Dermis microvascular lymphatic vessel endothelial cell (primary cell): ENCODE measurements around the gene QARS1. TPM values are rescaled to one million over a fixed set of nuclear protein-coding genes. Genes with fewer than 3 reads are reported as not detected.
A peak's percentile ranks its signal among the peaks of the same experiment; 100 is the strongest.

Experiments
- DNase-seq, 2 donors: peaks; one replicate each; pipeline versions ENCODE4 v3.0.0 to v3.0.0-alpha.2; 2010; ENCODE audit warnings: low read depth in 2 of 2
- total RNA-seq: library from RNA; depleted of rRNA; stranded (reverse); fragments of >200 nt; gene quantifications from 2 replicates; pipeline ENCODE4 v1.2.1, GENCODE V29; 2014

The QARS1 gene
- 339 and 536 TPM in 2 replicates for total RNA-seq

DNA sequence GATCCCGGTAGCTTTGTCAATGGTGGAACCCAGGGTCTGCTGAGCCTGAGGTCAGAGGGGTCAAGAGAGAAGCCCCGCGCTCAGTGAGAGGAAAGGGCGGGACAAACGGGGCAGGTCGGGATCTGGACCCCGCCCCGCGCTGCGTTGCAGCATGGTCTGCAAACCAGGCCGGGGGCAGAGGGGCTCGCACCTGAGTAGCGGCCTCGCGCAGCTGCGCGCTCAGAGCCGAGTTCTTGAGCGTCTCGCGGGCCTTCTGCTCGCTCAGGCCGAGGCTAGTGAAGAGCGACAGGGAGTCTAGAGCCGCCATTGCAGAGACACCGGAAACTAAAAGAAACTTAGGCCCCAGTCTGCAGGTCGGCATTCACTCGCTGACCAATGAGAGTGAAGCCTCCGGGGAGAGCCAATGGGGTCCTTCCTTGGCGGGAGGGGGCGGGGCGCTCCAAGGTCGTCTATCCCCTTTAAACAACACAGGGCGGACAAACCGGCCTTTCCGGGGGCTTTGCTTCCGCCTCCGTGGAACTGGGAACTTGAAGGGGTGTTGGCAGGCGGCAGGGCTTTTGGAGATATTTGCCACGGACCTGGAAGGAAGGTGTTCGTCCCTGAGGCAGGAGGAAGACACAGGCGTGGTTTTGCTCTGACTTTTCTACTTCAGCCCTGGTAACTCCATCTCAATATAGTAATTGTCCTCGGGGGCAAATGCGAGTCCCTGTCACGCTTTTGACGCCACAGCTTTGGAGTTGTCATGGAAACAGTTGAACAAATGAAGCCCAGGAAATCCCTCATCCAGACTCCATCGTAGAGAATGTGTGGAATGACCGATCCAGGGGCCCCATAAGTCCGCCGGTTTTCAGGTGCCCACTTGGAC lies at the start of gene QARS1:
TSS of gene QARS1 (minus strand) at position 331 of the 865 bp plus-strand sequence. CDS start at position 307, 24 bp downstream.
- DNase-seq = peak; percentile 75 to 94

DNA sequence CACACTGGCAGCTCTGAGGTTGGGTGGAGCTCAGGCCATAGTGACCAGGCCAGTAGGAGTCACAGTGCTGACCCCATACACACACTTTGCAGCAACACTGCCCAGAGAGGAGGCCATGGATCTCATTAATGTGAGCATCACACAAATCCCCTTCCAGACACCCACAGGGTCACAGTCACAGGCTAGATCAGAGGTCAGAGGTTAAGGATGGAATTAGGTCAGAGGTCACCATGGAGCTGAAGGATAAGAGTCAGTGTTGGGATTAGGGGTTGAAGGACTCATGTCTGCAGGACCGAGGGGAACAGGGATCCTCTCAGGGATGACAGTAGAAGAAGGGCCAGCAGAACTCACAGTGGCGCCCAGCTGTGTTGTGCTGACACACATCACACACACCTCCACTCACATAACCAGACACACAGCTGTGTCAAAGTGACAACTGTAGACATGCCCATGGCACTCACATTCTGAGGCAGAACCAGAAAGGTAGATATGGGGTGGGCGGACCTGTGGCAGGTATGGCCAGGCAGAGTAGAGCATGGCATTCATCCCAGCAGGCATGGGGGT lies 48.9 kb upstream of the QARS1 start:
- DNase-seq = no peak

DNA sequence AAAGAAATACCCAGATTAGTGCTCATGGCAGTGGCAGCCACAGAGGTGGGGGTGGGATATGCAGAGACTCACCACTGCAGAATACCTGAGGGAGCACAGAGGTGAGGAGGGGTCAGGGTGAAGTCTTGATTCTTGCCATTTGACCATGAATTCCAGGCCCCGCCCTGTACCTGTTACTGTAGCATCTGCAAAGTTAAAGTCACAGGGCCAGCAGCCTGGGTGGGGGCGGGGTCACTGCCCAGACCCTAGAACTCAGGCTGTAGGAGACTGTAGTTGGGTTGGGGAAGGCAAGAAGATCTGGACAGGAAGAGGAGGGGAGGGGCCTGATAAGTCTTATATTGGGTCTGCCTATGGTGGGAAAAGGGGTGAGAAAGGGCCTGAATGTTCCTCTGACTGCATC lies 47.1 kb upstream of the QARS1 start:
- no peak for DNase-seq

- DNase-seq = no peak
Observed at GRCh38 chr3:49148159-49148558, 43.6 kb upstream of the QARS1 start.

DNA sequence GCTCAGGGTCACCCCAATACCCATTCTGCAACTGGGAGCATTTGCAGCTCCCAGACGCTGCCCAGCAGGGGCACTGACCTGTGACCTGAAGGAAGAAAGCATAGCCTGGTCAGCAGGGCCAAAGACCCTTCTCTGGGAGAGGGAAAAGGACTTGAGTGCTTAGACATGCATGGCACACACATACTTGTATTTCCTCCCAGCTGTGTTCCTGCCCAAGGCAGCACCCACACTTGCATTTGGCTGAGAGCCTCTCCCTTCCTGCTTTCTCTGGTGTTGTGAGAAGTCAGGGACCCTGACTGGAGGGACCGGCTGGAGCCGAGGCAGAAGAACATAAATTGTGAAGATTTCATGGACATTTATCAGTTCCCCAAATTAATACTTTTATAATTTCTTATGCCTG lies 35.5 kb upstream of the QARS1 start:
- no peak for DNase-seq

GRCh38 chr3:49135499-49135898 lies 30.9 kb upstream of the QARS1 start:
- DNase-seq = no peak

- no peak for DNase-seq
Observed at GRCh38 chr3:49134471-49135265, 30.1 kb upstream of the QARS1 start.

- DNase-seq = peak; percentile 86 to 93
Observed at GRCh38 chr3:49133226-49133951, 28.8 kb upstream of the QARS1 start.

DNA sequence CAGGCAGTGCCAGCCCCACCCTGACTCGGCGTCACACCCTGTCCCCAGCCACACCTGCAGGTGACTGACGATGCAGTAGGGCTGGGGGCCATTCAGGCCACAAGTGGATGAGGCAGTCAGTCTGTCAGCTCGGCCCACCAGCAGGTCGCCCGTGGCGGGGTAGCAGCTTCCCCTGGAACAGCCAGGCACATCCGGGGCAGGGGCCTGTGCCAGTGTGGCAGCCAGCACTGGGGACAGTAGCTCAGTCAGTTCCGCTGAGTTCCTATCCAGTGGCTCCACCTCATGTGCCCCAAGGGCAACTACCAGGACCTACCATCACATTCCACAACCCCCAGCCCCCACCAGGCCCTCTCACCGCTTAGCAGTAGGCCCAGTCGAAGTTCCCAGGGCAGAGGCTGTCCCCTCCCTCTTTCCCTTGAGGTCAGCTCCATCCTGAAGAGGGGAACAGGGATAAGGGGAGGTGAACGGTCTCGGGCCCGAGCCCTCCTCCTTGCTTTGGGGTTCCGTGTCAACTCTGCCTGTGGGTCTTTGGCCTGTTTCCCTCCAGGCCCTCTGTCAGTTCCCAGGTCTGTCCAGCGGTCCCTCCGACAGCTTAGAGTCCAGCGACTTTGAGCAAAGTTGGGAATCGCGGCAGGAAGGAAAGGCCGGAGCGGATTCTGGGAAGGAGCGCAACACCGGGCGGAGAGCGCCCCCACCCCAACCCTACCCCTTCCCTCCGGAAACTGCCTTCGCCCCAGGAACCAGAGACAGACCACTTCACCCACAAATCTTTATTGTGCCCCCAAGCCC lies 28.1 kb upstream of the QARS1 start, which contains the start of gene LAMB2:
TSS of gene LAMB2 (minus strand) at position 614 of the 789 bp plus-strand sequence. CDS start at position 431, 183 bp downstream.
- DNase-seq = peak; percentile 83

DNA sequence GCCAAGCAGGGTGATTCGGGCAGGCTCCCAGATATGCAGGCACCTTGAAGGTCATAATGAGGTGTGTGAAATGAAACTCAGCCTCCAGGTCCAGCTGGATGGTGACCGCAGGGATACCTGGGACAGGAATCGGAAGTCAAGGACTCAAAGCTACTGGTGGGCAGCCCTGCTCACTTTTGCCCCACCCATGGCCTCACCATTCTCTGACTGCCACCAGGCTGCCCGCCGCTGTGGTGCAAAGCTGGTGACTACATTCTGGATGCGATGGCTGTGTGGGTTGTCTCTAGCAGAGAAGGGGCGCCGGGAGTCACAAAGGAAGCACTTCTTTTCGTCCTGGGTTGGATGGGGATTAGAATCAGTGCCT lies 27.5 kb upstream of the QARS1 start:
- DNase-seq = no peak

- no peak for DNase-seq
Observed at GRCh38 chr3:49131576-49131975, 27.0 kb upstream of the QARS1 start.

DNA sequence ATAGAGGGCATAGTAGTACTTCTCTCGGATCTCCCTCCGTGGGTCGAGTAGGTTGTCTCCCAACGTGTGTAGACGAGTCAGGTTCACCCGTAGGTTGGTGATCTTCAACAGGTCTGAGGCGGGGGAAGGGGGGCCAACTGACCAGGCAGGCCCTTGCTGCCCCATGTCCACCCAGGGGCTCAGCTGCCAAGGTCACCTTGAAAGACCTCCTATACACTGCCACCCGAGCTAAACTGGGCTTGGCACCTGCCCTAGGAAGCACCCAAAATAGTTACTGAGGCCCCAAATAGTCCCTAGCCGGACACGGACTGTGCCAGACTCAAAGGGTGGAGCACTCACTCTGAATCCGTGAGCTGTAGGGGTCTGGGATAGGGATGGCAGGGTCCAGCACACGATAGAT lies 26.5 kb upstream of the QARS1 start:
- no peak for DNase-seq

- no peak for DNase-seq
Observed at GRCh38 chr3:49124991-49125670, 20.6 kb upstream of the QARS1 start.

- DNase-seq = no peak
Observed at GRCh38 chr3:49124203-49124602, 19.6 kb upstream of the QARS1 start.

DNA sequence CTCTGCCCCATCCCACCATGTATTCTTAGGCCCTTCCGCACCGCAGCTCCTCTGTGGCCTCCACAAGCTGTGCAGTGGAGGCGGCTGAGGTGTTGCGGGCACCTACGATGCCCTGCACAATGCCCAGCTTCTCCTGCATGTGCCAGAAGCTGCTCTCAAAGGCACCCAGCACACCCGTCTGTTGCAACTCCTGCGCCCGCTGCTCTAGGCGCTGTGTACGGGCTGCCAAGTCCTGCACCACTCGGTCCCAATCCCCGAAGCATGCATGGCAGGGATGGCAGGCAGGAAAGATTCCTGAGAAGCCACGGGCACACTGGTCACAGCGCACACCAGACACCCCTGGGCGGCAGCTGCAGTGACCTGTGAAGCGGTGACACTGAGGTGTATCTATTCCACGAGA lies 19.1 kb upstream of the QARS1 start:
- no peak for DNase-seq

- DNase-seq = no peak
Observed at GRCh38 chr3:49122886-49123545, 18.5 kb upstream of the QARS1 start.

DNA sequence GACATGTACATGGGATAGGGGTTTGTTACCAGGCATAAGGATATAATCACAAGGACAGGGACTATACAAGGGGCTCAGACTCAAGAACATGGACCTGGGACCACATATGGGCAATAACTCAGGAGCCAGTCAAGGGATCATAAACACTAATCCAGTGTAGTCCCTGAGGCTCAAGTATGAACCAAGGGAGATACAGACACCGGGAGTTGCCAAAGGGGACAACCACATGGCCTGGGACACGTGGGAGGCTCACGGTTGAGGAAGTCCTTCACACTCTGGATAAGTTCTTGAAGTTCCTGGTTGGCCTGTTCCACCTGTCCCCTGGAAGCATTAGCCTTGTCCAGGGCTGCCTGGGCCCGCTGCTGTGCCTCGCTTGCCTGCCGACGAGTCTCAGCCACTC lies 17.9 kb upstream of the QARS1 start:
- no peak for DNase-seq

GRCh38 chr3:49122022-49122421 lies 17.5 kb upstream of the QARS1 start:
- no peak for DNase-seq

DNA sequence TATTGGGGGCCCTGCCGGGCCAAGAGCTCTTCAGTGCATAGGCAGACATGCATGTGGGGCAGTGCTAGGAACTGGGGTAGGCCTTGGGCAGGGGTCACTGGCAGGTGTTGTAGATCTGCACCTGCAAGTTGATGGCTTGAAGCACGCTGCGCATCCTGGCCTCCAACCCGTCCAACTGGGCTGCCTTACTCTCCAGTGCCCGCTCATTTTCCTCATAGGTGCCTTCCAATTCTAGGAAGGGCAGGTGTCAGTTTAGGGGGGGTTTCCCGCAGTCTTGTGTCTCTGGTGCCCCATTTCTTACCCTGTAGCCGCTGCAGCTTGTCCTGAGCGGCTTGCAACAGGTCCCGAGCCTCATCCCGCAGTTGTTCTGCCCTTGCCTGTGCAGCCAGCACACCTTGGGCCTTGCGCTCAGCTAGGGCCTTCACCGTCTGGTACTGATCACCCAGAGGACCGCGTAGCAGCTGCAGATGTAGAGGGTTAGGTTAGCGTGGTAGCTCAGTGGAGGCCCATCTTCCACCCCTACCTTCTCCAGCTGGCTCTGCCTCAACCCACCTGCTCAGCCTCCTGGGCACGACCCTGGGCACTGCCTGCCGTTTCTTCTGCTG lies 16.7 kb upstream of the QARS1 start:
- no peak for DNase-seq
